Stomach (tissue), 9 donors: Measurements from ENCODE around the gene FNDC3B. TPM values are rescaled to one million over a fixed set of nuclear protein-coding genes. Genes with fewer than 3 reads are reported as not detected.
A peak's percentile ranks its signal among the peaks of the same experiment; 100 is the strongest.

ENCODE experiments used
- DNase-seq, 2 donors: peaks; one replicate each; pipeline versions ENCODE4 v3.0.0 to v3.0.0-alpha.2; 2013 to 2019
- H3K27ac ChIP-seq, 5 donors: fragments of 200-600 bp in 4 of 5; sonication (generic) in 4 of 5; one replicate each; pipeline ENCODE4 v1.5.1; 2013 to 2019; ENCODE audit warnings: mild to moderate bottlenecking in 1 of 5, moderate library complexity in 1 of 5
- H3K27me3 ChIP-seq, 3 donors: fragments of 200-600 bp; sonication (generic); one replicate each; pipeline ENCODE4 v1.5.1; 2017 to 2019; ENCODE audit warnings: mixed run types in 1 of 3
- H3K36me3 ChIP-seq, 4 donors: fragments of 200-600 bp; sonication (generic); 1 replicate in 3 of 4; 2 replicates in 1 of 4; pipeline ENCODE4 v1.5.1; 2016 to 2019
- H3K4me1 ChIP-seq, 4 donors: fragments of 200-600 bp; sonication (generic); one replicate each; pipeline ENCODE4 v1.5.1; 2016 to 2019
- H3K4me3 ChIP-seq, 4 donors: fragments of 200-600 bp; sonication (generic) in 3 of 4; one replicate each; pipeline ENCODE4 v1.5.1; 2016 to 2019; ENCODE audit warnings: mild to moderate bottlenecking in 1 of 4
- H3K9me3 ChIP-seq, 4 donors: fragments of 200-600 bp; sonication (generic); one replicate each; pipeline ENCODE4 v1.5.1; 2016 to 2019
- CTCF ChIP-seq, 7 experiments: fragments of 450-650 bp in 4 of 7; fragments of 200-600 bp in 3 of 7; sonication (generic) in 3 of 7; IDR thresholded peaks; one replicate each; pipeline ENCODE4 v1.5.1; 2016 to 2019; ENCODE audit warnings: antibody characterized with exemption in 7 of 7, control low read depth in 2 of 7, mild to moderate bottlenecking in 1 of 7
- EP300 ChIP-seq: sonication (generic); formaldehyde crosslinking; IDR thresholded peaks from one replicate; pipeline ENCODE4 v1.6.1; 2017; ENCODE audit warnings: antibody characterized with exemption
- POLR2A ChIP-seq, 4 donors: fragments of 450-650 bp; IDR thresholded peaks; one replicate each; pipeline ENCODE4 v1.6.1; 2016; ENCODE audit warnings: antibody characterized with exemption in 4 of 4, control low read depth in 2 of 4, mild to moderate bottlenecking in 1 of 4, moderate library complexity in 1 of 4
- POLR2AphosphoS5 ChIP-seq, 3 donors: sonication (generic); formaldehyde crosslinking; IDR thresholded peaks; one replicate each; pipeline ENCODE4 v1.6.1; 2016; ENCODE audit warnings: antibody characterized with exemption in 3 of 3
- WGBS, 5 donors: extraction: QIAGEN DNeasy Blood & Tissue Kit in 3 of 5; methylation state at CpG; one replicate each; pipeline versions ENCODE4 v1.1.5 to v1.1.7; 2013 to 2018; 5-methylcytosine and 5-hydroxymethylcytosine counted together
- intact Hi-C: fragments of 100-400 bp; cut with DNase I; formaldehyde crosslinking; loops from one replicate; pipeline ENCODE4 v1.15.1; 2023; ENCODE audit warnings: low total_unique reads
- polyA plus RNA-seq, 3 donors: library from polyadenylated mRNA; stranded (reverse); fragments of 200-250 nt; gene quantifications; one replicate each; pipeline ENCODE4 v1.2.3, GENCODE V29; 2013
- total RNA-seq, 5 donors: library from RNA; depleted of rRNA; stranded (reverse); fragments of >200 nt; gene quantifications; one replicate each; pipeline versions ENCODE4 v1.1.0 to v1.2.3, GENCODE V29; 2014 to 2016
- donor health status: healthy with polysubstance abuse.
- donor health status: Bipolar disorder and iron deficiency.
- donor health status: healthy.

The FNDC3B gene
- total and polyA plus RNA-seq, 8 donors: 6.0 to 229 (median 53.7) TPM

- Histone ChIP-seq H3K4me1 (peaks cover 47 to 100% (median 76%) of the 10 kb centered on the region in 4 donors), H3K4me3 (no peak overlapping the region), H3K9me3 (no peaks in the 10 kb centered on the region), H3K27ac (peak overlapping the region in 4 of 5 donors; percentile 12 to 87 (median 46)), H3K27me3 (no peaks in the 10 kb centered on the region), H3K36me3 (peaks cover 0 to 4% (median 0%) of the 10 kb centered on the region in 4 donors)
- WGBS, 5 donors: 55 to 66% (median 64%) methylated on average over 2 of the region's 2 CpGs
- no peak for DNase-seq
- intact Hi-C loops: no loop called here
- TF ChIP-seq POLR2A (IDR thresholded peaks at IDR 0.05) (no peak), POLR2AphosphoS5 (IDR thresholded peaks at IDR 0.05) (no peak), EP300 (no peak), CTCF (IDR thresholded peaks at IDR 0.05) (no peak)
Measured at GRCh38 chr3:172134352-172134751, 95.0 kb downstream of the FNDC3B start.

GRCh38 chr3:172135185-172135584 is 95.8 kb downstream of the FNDC3B start:
- DNase-seq: no peak
- Histone ChIP-seq H3K36me3 (peaks cover 0 to 4% (median 0%) of the 10 kb centered on the region in 4 donors), H3K4me3 (no peak overlapping the region), H3K27me3 (no peaks in the 10 kb centered on the region), H3K4me1 (peaks cover 48 to 100% (median 78%) of the 10 kb centered on the region in 4 donors), H3K9me3 (no peaks in the 10 kb centered on the region), H3K27ac (peak overlapping the region in 3 of 5 donors; percentile 77 to 87 (median 78))
- intact Hi-C loops: no loop called here
- TF ChIP-seq CTCF (IDR thresholded peaks at IDR 0.05) (no peak), POLR2A (IDR thresholded peaks at IDR 0.05) (no peak), POLR2AphosphoS5 (IDR thresholded peaks at IDR 0.05) (no peak), EP300 (no peak)
- WGBS, 5 donors: 84 to 100% (median 93%) methylated on average over 1 of the region's 1 CpG

GRCh38 chr3:172135820-172136219 is 96.4 kb downstream of the FNDC3B start:
- intact Hi-C loops: no loop called here
- no peak for TF ChIP-seq CTCF (IDR thresholded peaks at IDR 0.05)
- TF ChIP-seq POLR2A (IDR thresholded peaks at IDR 0.05): no peak
- no peak for TF ChIP-seq EP300
- no peak for TF ChIP-seq POLR2AphosphoS5 (IDR thresholded peaks at IDR 0.05)
- Histone ChIP-seq H3K27me3 (no peaks in the 10 kb centered on the region), H3K36me3 (peaks cover 0 to 4% (median 0%) of the 10 kb centered on the region in 4 donors), H3K4me3 (no peak overlapping the region), H3K4me1 (peaks cover 54 to 100% (median 80%) of the 10 kb centered on the region in 4 donors), H3K27ac (peak overlapping the region in 4 of 5 donors; percentile 26 to 87 (median 78)), H3K9me3 (no peaks in the 10 kb centered on the region)
- DNase-seq: no peak
- whole genome bisulfite sequencing, 5 donors: 72 to 91% (median 82%) methylated on average over 2 of the region's 2 CpGs

GRCh38 chr3:172136330-172136729 is 97.0 kb downstream of the FNDC3B start:
- Histone ChIP-seq H3K4me3 (no peak overlapping the region), H3K9me3 (no peaks in the 10 kb centered on the region), H3K36me3 (peaks cover 0 to 4% (median 0%) of the 10 kb centered on the region in 4 donors), H3K27me3 (no peaks in the 10 kb centered on the region), H3K27ac (peak overlapping the region; percentile 26 to 87 (median 77)), H3K4me1 (peaks cover 59 to 100% (median 85%) of the 10 kb centered on the region in 4 donors)
- no peak for DNase-seq
- TF ChIP-seq CTCF (IDR thresholded peaks at IDR 0.05) (no peak), EP300 (no peak), POLR2A (IDR thresholded peaks at IDR 0.05) (no peak), POLR2AphosphoS5 (IDR thresholded peaks at IDR 0.05) (no peak)
- WGBS, 5 donors: 68 to 77% (median 72%) methylated on average over 1 of the region's 1 CpG
- intact Hi-C loops: no loop called here
